BLaER1 (cell line): Measurements from ENCODE around the gene KLF7.

Experiments used
- H3K27ac ChIP-seq: shearing (Covaris generic); formaldehyde crosslinking; 2 replicates; pipeline ENCODE4 v1.8.1; 2022
- H3K27me3 ChIP-seq: shearing (Covaris generic); formaldehyde crosslinking; 2 replicates; pipeline ENCODE4 v1.8.1; 2022
- H3K36me3 ChIP-seq: shearing (Covaris generic); formaldehyde crosslinking; 2 replicates; pipeline ENCODE4 v1.8.1; 2022
- H3K4me1 ChIP-seq: shearing (Covaris generic); formaldehyde crosslinking; 2 replicates; pipeline ENCODE4 v1.8.1; 2022
- H3K4me2 ChIP-seq: shearing (Covaris generic); formaldehyde crosslinking; 2 replicates; pipeline ENCODE4 v1.8.1; 2022
- H3K4me3 ChIP-seq: shearing (Covaris generic); formaldehyde crosslinking; 2 replicates; pipeline ENCODE4 v1.8.1; 2022
- H3K9ac ChIP-seq: shearing (Covaris generic); formaldehyde crosslinking; 2 replicates; pipeline ENCODE4 v1.8.1; 2022
- H3K9me3 ChIP-seq: shearing (Covaris generic); formaldehyde crosslinking; 2 replicates; pipeline ENCODE4 v1.8.1; 2022
- H4K20me1 ChIP-seq: shearing (Covaris generic); formaldehyde crosslinking; 2 replicates; pipeline ENCODE4 v1.8.1; 2022
- Cebpa-rat ChIP-seq: shearing (Covaris generic); IDR thresholded peaks from 2 replicates; pipeline ENCODE4 v1.8.1; 2022

The KLF7 gene

GRCh38 chr2:207128867-207129266 lies 36.9 kb downstream of the KLF7 start:
- Histone ChIP-seq H3K9ac (no peak overlapping the region), H3K36me3 (no peaks in the 10 kb centered on the region), H4K20me1 (no peaks in the 10 kb centered on the region), H3K27ac (no peak overlapping the region), H3K27me3 (no peaks in the 10 kb centered on the region), H3K4me3 (no peak overlapping the region), H3K4me1 (no peaks in the 10 kb centered on the region), H3K4me2 (no peak overlapping the region), H3K9me3 (no peaks in the 10 kb centered on the region)
- peak; percentile 39; the same call in 1 of the 2 replicates for TF ChIP-seq Cebpa-rat

DNA sequence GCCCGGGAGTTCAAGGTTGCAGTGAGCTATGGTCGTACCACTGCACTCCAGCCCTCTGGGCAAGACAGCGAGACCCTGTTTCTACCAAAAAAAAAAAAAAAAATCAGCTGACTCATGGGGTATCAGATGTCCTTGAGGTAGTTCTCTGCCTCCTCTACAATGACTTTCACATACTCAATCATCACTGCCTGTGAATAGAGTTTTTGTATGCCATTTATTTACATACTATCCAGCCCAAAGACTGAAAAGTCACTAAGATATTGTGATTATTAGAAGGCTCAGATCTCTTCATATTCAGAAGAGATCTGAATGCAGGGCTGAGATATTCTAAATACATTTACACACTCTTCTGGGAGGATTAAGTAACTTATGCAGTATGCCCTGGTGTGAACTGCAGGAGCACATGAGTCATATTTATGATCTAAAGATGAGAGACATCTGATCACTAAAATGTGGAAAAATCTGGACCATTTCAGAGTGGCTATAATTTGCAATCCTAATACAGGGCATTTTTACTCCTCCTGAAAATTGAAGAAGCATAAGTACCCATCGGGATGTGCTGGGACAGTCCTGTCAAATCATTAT lies 38.9 kb downstream of the KLF7 start:
- peaks cover 8% of the 10 kb centered on the region for H3K4me1 ChIP-seq
- TF ChIP-seq Cebpa-rat = no peak
- H4K20me1 ChIP-seq = no peaks in the 10 kb centered on the region
- H3K4me2 ChIP-seq = no peak overlapping the region
- H3K4me3 ChIP-seq = no peak overlapping the region
- H3K9ac ChIP-seq = no peak overlapping the region
- H3K9me3 ChIP-seq = no peaks in the 10 kb centered on the region
- H3K27me3 ChIP-seq = no peaks in the 10 kb centered on the region
- H3K36me3 ChIP-seq = no peaks in the 10 kb centered on the region
- no peak overlapping the region for H3K27ac ChIP-seq

GRCh38 chr2:207123776-207124391 lies 41.9 kb downstream of the KLF7 start:
- H3K27me3 ChIP-seq = no peaks in the 10 kb centered on the region
- H3K27ac ChIP-seq = no peak overlapping the region
- TF ChIP-seq Cebpa-rat = no peak
- H3K4me2 ChIP-seq = no peak overlapping the region
- no peaks in the 10 kb centered on the region for H3K36me3 ChIP-seq
- H3K9me3 ChIP-seq = no peaks in the 10 kb centered on the region
- no peak overlapping the region for H3K9ac ChIP-seq
- no peak overlapping the region for H3K4me3 ChIP-seq
- peaks cover 13% of the 10 kb centered on the region for H3K4me1 ChIP-seq
- H4K20me1 ChIP-seq = no peaks in the 10 kb centered on the region

DNA sequence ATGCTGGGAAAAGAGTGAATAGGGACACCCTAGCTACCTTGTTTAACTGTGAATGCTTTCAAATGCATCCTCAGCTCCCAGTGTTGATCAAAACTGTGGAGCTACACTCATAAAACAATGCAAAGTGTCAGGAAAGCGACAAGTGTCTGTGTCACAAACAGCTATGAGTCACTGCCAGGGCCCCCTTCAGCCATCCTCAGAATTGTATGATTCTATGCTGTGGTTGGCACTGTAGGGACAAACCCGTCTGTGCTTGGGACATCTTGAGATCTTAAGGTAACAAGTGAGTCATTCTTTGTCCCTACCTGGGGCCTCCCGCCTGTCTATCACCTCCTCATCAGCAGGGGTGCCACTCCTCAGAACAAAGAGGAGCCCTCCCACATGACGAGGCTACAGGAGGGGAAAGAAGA lies 42.4 kb downstream of the KLF7 start:
- Histone ChIP-seq H3K9me3 (no peaks in the 10 kb centered on the region), H3K36me3 (no peaks in the 10 kb centered on the region), H3K4me3 (no peak overlapping the region), H4K20me1 (no peaks in the 10 kb centered on the region), H3K4me2 (no peak overlapping the region), H3K9ac (no peak overlapping the region), H3K27me3 (no peaks in the 10 kb centered on the region), H3K27ac (no peak overlapping the region), H3K4me1 (peaks cover 13% of the 10 kb centered on the region)
- TF ChIP-seq Cebpa-rat = no peak

DNA sequence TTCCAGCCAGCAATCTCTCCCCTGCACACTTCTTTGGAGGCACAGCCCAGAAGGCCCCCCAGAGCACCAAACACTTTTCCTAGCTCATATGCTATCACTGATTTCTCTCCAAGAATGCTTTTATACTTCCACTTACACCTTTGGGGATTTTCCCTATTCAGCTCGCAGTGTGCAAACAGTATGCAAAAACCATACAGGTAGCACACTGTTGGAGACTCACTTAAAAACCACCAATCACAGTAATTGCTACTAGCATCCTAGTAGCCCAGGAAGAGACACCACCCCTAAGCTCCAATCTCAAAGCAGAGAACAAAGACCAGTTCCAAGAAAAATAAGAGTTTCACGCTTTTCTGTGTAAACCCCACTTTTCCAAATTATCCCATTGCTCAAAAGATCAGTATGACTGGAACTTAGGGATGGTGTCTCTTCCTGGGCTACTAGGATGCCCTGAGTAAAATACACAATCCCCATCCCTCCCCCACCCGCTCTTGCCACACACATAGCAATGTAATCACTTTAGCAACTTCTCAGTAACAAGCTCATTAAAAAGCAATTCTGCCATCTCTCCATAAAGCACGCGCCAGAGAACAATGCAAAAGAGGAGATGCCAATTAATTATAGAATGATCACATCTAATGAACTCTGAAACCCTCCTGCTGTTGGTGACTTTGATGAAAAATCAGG lies 43.0 kb downstream of the KLF7 start:
- H3K4me3 ChIP-seq = no peak overlapping the region
- no peak overlapping the region for H3K9ac ChIP-seq
- no peaks in the 10 kb centered on the region for H3K27me3 ChIP-seq
- TF ChIP-seq Cebpa-rat = no peak
- peaks cover 13% of the 10 kb centered on the region for H3K4me1 ChIP-seq
- no peak overlapping the region for H3K27ac ChIP-seq
- no peaks in the 10 kb centered on the region for H4K20me1 ChIP-seq
- no peaks in the 10 kb centered on the region for H3K9me3 ChIP-seq
- peak overlapping the region; percentile 39 for H3K4me2 ChIP-seq
- H3K36me3 ChIP-seq = no peaks in the 10 kb centered on the region

GRCh38 chr2:207121784-207122183 lies 44.0 kb downstream of the KLF7 start:
- H4K20me1 ChIP-seq = no peaks in the 10 kb centered on the region
- no peaks in the 10 kb centered on the region for H3K27me3 ChIP-seq
- H3K4me3 ChIP-seq = no peak overlapping the region
- no peak for TF ChIP-seq Cebpa-rat
- peak overlapping the region; percentile 39 for H3K4me2 ChIP-seq
- H3K4me1 ChIP-seq = peaks cover 13% of the 10 kb centered on the region
- no peak overlapping the region for H3K9ac ChIP-seq
- no peak overlapping the region for H3K27ac ChIP-seq
- no peaks in the 10 kb centered on the region for H3K9me3 ChIP-seq
- no peaks in the 10 kb centered on the region for H3K36me3 ChIP-seq

DNA sequence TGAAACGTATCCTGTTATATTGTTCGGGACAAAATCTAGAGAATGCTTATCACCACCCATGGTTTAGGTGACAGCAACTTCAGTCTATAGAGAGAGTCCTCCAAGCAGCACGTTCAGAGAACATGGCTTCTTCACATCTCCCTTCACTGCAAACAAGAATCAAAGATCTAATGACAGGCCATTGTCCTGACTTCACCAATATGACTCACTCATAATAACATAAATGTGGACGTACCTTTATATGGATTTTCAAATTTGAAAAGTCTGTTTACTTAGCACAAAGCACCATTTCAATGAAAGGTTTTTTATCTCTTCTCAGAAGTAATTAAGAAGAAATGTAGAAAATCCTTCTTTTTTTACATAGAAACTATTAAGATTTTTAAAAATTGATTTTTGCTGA lies 46.7 kb downstream of the KLF7 start:
- H3K4me1 ChIP-seq = peaks cover 13% of the 10 kb centered on the region
- no peak overlapping the region for H3K27ac ChIP-seq
- no peaks in the 10 kb centered on the region for H4K20me1 ChIP-seq
- no peaks in the 10 kb centered on the region for H3K36me3 ChIP-seq
- no peak overlapping the region for H3K4me2 ChIP-seq
- no peak overlapping the region for H3K9ac ChIP-seq
- no peak overlapping the region for H3K4me3 ChIP-seq
- TF ChIP-seq Cebpa-rat = no peak
- no peaks in the 10 kb centered on the region for H3K9me3 ChIP-seq
- no peaks in the 10 kb centered on the region for H3K27me3 ChIP-seq

GRCh38 chr2:207117668-207118067 lies 48.1 kb downstream of the KLF7 start:
- H3K4me3 ChIP-seq = no peak overlapping the region
- no peaks in the 10 kb centered on the region for H3K9me3 ChIP-seq
- peaks cover 15% of the 10 kb centered on the region for H3K4me1 ChIP-seq
- no peaks in the 10 kb centered on the region for H3K27me3 ChIP-seq
- TF ChIP-seq Cebpa-rat = no peak
- no peak overlapping the region for H3K4me2 ChIP-seq
- H3K36me3 ChIP-seq = no peaks in the 10 kb centered on the region
- no peak overlapping the region for H3K27ac ChIP-seq
- H4K20me1 ChIP-seq = no peaks in the 10 kb centered on the region
- no peak overlapping the region for H3K9ac ChIP-seq

DNA sequence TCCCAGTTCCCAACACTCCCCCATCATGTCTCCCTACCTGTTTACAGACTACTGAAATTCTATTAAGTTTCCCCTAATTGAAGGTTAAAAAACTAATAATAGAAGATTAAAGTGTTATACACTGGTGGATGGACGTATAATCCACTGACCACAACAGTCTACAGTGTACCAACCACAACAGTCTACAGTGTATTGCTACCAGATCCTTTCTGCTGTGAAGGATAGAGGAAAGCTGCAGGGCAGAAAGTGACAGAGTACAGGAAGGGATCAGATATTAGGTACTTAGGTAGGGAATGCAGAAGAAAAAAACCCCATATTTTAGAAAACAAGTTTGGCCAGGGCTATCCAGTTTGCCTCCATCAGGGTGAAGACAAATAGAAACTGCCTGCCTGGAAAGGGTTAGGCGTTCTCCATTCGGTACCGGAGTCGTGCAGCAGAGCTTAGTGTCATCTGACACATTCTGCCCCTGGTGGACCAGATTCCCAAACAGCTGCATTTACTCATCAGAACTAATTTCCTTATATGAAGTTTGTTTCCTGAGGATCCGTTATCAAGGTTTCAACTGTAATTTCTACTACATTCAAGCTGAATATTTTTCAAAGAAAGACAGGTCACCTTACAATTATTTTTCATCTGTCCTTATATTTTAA lies 49.9 kb downstream of the KLF7 start:
- no peak overlapping the region for H3K4me2 ChIP-seq

GRCh38 chr2:207113414-207113813 lies 52.3 kb downstream of the KLF7 start:
- Histone ChIP-seq H4K20me1 (no peaks in the 10 kb centered on the region), H3K9ac (no peak overlapping the region), H3K27ac (no peak overlapping the region), H3K4me2 (no peak overlapping the region), H3K36me3 (no peaks in the 10 kb centered on the region), H3K4me1 (peaks cover 21% of the 10 kb centered on the region), H3K9me3 (no peaks in the 10 kb centered on the region), H3K4me3 (no peak overlapping the region), H3K27me3 (no peaks in the 10 kb centered on the region)
- no peak for TF ChIP-seq Cebpa-rat

More for the DNA sequence above, 49.9 kb downstream of the KLF7 start:
- H3K4me3 ChIP-seq = no peak overlapping the region
- no peaks in the 10 kb centered on the region for H3K9me3 ChIP-seq
- no peak for TF ChIP-seq Cebpa-rat
- peaks cover 20% of the 10 kb centered on the region for H3K4me1 ChIP-seq
- H3K27ac ChIP-seq = no peak overlapping the region
- no peaks in the 10 kb centered on the region for H3K27me3 ChIP-seq
- no peaks in the 10 kb centered on the region for H3K36me3 ChIP-seq
- H4K20me1 ChIP-seq = no peaks in the 10 kb centered on the region
- no peak overlapping the region for H3K9ac ChIP-seq
